ENCODE results near the gene MED31.

The MED31 gene

DNA sequence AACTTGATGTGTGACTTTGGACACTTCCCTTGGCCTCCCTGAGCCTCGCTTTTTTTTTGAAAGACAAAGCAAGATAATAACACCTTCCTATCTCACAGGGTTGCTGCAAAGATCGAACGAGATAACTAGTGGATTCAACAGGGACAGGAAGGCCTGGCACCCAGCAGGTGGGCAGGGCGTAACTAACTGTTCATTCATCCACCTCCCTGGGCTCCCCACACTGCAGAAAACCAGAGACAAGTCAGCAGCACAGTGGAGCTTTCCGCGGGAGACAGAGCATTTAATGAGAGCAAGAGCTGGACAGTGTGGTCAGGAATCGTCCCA, 33.0 kb upstream of the MED31 start:
- no peak for DNase-seq (ENCODE audit: low read depth)
- TF ChIP-seq, protein P1, sequence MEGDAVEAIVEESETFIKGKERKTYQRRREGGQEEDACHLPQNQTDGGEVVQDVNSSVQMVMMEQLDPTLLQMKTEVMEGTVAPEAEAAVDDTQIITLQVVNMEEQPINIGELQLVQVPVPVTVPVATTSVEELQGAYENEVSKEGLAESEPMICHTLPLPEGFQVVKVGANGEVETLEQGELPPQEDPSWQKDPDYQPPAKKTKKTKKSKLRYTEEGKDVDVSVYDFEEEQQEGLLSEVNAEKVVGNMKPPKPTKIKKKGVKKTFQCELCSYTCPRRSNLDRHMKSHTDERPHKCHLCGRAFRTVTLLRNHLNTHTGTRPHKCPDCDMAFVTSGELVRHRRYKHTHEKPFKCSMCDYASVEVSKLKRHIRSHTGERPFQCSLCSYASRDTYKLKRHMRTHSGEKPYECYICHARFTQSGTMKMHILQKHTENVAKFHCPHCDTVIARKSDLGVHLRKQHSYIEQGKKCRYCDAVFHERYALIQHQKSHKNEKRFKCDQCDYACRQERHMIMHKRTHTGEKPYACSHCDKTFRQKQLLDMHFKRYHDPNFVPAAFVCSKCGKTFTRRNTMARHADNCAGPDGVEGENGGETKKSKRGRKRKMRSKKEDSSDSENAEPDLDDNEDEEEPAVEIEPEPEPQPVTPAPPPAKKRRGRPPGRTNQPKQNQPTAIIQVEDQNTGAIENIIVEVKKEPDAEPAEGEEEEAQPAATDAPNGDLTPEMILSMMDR (IDR thresholded peaks at IDR 0.05; ENCODE audit: low read depth, low read length, missing control alignments) = no peak

DNA sequence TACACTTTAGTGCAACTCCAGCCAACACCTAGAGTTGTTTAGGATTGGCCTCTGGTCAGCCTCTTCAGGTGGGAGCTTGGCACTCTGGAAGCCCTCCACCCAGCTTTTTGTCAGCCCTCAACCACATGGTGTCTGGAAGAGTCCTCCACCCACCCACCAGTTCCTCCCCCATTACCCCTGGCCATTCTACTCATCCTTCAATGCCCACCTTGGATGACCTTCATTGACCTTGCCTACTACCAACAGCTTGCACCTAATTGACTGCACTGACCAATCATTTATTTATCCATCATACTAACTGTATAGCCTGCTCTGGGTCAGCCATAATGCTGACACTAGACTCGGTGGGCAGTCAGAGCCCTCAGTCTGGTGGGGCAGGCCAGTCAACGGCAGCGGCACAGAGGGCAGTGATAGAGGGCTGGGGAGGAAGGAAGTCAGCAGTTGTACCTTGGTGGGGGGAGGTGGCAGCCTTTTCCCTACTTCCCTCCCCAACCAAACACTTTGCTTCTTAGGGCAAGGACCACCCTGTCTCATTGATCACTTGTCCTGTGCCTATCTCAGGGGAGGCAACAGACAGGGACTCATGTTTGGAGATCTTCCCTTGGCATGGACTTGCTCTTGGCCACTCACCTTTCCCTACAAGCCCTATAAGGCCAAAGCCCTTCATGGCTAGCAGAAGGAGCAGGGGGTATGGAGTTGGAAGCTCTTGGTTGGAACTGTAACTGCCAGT, 32.5 kb upstream of the MED31 start:
- TF ChIP-seq, protein P1 (IDR thresholded peaks at IDR 0.05; ENCODE audit: low read depth, low read length, missing control alignments) = no peak
- no peak overlapping the region for H3K4me3 ChIP-seq (ENCODE audit: low read depth, low read length)
- no peak for DNase-seq (ENCODE audit: low read depth)

More for the DNA sequence above, 33.0 kb upstream of the MED31 start:
- no peak overlapping the region for H3K4me3 ChIP-seq (ENCODE audit: low read depth, low read length)

DNA sequence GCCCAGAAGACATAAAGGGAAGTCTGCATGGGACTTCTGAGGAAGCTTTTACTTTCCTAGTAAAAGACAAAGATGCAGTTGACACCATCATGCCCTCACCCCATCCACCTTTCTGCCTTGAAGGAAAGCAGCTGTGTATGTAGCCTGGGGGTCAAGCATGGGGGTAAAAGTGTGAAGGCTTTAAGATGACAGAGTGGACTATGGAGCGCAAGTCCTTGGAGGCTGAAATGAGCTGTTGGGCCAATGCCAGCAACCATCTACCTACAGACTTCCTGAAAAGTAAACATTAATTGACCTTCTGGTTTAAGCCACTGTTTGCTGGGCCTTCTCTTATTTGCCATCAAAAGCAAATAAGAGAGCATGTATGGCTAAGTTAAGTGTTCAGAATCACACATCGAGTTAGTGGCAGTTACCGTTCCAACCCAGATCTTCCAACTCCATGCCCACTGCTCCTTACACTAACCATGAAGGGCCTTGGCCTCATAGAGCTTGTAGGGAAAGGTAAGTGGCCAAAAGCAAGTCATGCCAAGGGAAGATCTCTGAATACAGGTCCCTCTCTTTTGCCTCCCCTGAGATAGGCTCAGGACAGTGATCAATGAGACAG, 31.8 kb upstream of the MED31 start:
- H3K4me3 ChIP-seq (ENCODE audit: low read depth, low read length) = no peak overlapping the region
- DNase-seq (ENCODE audit: low read depth) = no peak
- TF ChIP-seq, protein P1 (IDR thresholded peaks at IDR 0.05; ENCODE audit: low read depth, low read length, missing control alignments) = no peak

DNA sequence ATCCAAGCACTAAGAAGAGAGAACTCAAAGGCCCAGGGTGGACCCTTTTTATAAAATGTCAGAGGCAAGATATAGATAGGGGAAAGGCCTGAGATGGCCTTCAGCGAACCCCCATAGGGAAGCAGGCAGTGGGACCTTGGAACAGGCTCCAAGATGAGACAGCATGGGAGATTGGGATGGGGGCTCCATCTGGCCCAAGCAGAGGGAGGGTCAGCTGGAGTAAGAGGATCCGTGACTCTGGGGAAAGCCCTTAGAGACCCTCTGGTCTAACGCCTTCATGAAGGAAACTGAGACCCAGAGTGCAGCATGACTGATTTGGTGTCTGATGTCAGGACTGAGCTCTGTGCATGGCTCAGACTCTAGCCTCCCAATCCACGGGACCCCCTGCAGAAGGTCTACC, 30.9 kb upstream of the MED31 start:
- TF ChIP-seq, protein P1 (IDR thresholded peaks at IDR 0.05; ENCODE audit: low read depth, low read length, missing control alignments) = no peak
- no peak for DNase-seq (ENCODE audit: low read depth)
- no peak overlapping the region for H3K4me3 ChIP-seq (ENCODE audit: low read depth, low read length)

DNA sequence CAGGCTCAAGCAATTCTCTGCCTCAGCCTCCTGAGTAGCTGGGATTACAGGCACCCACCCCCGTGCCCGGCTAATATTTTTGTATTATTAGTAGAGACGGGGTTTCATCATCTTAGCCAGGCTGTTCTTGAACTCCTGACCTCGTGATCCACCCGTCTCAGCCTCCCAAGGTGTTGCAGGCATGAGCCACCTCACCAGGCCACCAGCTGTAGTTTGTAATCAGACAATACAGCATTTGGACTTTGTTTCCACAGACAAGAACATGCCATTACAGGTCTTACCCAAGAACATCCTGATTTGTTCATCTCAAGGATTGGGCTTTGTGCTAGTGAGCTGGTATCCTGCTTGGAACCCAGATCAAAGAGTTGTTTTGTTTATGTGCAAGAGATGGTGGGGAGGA, 30.3 kb upstream of the MED31 start:
- no peak for DNase-seq (ENCODE audit: low read depth)
- no peak overlapping the region for H3K4me3 ChIP-seq (ENCODE audit: low read depth, low read length)
- TF ChIP-seq, protein P1 (IDR thresholded peaks at IDR 0.05; ENCODE audit: low read depth, low read length, missing control alignments) = no peak

DNA sequence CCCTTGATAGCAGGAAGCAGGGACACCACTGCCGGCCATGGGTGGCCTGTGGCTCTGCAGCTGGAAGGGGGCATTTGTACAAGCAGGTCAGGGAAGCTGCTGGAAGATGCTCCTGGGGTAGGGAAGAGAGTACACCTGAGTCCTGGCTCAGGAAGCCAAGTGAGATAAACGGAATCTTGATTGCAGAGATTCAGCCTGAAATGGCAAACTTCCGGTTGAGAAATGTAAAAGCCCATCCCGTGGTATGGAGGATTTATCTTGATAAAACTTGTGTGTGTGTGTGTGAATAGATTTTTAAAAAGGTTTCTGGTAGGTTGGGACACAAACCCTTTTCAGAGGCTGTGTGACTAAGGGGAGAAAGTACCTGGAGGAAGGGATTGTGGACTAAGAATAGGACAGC, 29.8 kb upstream of the MED31 start:
- H3K4me3 ChIP-seq (ENCODE audit: low read depth, low read length) = no peak overlapping the region
- TF ChIP-seq, protein P1 (IDR thresholded peaks at IDR 0.05; ENCODE audit: low read depth, low read length, missing control alignments) = no peak

DNA sequence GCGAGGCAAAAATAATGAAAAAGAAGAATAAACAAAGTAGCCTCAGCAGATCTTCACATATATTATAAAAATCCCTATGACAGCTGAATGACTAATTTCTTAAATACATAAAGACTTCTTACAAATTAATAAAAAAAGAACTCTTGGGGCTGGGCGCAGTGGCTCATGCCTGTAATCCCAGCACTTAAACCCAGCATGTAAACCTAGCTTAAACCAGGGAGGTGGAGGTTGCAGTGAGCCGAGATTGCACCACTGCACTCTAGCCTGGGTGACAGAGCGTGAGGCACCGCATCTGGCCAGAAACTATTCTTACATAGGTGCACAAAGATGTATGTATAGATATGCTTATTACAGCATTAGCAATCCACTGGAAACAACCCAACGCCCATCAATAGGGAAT, 27.8 kb upstream of the MED31 start:
- no peak for DNase-seq (ENCODE audit: low read depth)
- TF ChIP-seq, protein P1 (IDR thresholded peaks at IDR 0.05; ENCODE audit: low read depth, low read length, missing control alignments) = no peak
- H3K4me3 ChIP-seq (ENCODE audit: low read depth, low read length) = no peak overlapping the region

More for the DNA sequence above, 29.8 kb upstream of the MED31 start:
- DNase-seq (ENCODE audit: low read depth) = no peak
